HepG2 (cell line): ENCODE data around the gene ALKBH4. TPM values are rescaled to one million over a fixed set of nuclear protein-coding genes. Genes with fewer than 3 reads are reported as not detected.

ENCODE experiments used
- ARNT ChIP-seq: fragments of 450-650 bp; IDR thresholded peaks from 2 replicates; pipeline ENCODE4 v1.6.1; 2017
- DNMT1 ChIP-seq: sonication (generic); formaldehyde crosslinking; IDR thresholded peaks from 2 replicates; pipeline ENCODE4 v1.5.1; 2020; ENCODE audit warnings: mild to moderate bottlenecking, missing genetic modification reagents
- FOXK1 ChIP-seq: sonication (generic); formaldehyde crosslinking; IDR thresholded peaks from 2 replicates; pipeline ENCODE4 v1.4.0; 2020; ENCODE audit warnings: low read depth, missing genetic modification reagents, borderline replicate concordance
- GABPB1 ChIP-seq: IDR thresholded peaks from 2 replicates; pipeline ENCODE4 v1.6.1; 2016; ENCODE audit warnings: mild to moderate bottlenecking, missing genetic modification reagents, moderate library complexity, missing compliant biosample characterization
- HCFC1 ChIP-seq: fragments of 150-350 bp; IDR thresholded peaks from 2 replicates; pipeline ENCODE4 v1.6.1; 2014; ENCODE audit warnings: low read depth, low read length
- HDAC1 ChIP-seq: sonication (generic); formaldehyde crosslinking; IDR thresholded peaks from 2 replicates; pipeline ENCODE4 v1.5.1; 2020; ENCODE audit warnings: mild to moderate bottlenecking, missing genetic modification reagents
- HDAC2 ChIP-seq: sonication (generic); formaldehyde crosslinking; IDR thresholded peaks from 2 replicates; pipeline ENCODE4 v1.4.0; 2020; ENCODE audit warnings: missing genetic modification reagents
- KMT2A ChIP-seq: sonication (generic); formaldehyde crosslinking; IDR thresholded peaks from 2 replicates; pipeline ENCODE4 v1.4.0; 2020; ENCODE audit warnings: missing genetic modification reagents
- NR2F2 ChIP-seq: IDR thresholded peaks from 2 replicates; pipeline ENCODE4 v1.6.1; 2012; ENCODE audit warnings: low read depth, inconsistent platforms, borderline replicate concordance
- ZFP36 ChIP-seq: fragments of 150-350 bp; IDR thresholded peaks from 2 replicates; pipeline ENCODE4 v1.6.1; 2018; ENCODE audit warnings: borderline replicate concordance, low read length, low read depth; ENCODE audit not compliant: partially characterized antibody
- ZFP41 ChIP-seq: sonication (generic); formaldehyde crosslinking; IDR thresholded peaks from 2 replicates; pipeline ENCODE4 v1.4.0; 2020; ENCODE audit warnings: mild to moderate bottlenecking, missing genetic modification reagents, borderline replicate concordance
- ZKSCAN5 ChIP-seq: sonication (generic); formaldehyde crosslinking; IDR thresholded peaks from 2 replicates; pipeline ENCODE4 v1.5.1; 2020; ENCODE audit warnings: mild to moderate bottlenecking, missing genetic modification reagents
- ZNF562 ChIP-seq: sonication (generic); formaldehyde crosslinking; IDR thresholded peaks from 2 replicates; pipeline ENCODE4 v1.8.0; 2022; ENCODE audit warnings: missing genetic modification reagents, borderline replicate concordance
- ZNF598 ChIP-seq: sonication (generic); formaldehyde crosslinking; IDR thresholded peaks from 2 replicates; pipeline ENCODE4 v1.5.1; 2020; ENCODE audit warnings: mild to moderate bottlenecking, missing genetic modification reagents, borderline replicate concordance
- ZNF768 ChIP-seq: sonication (generic); formaldehyde crosslinking; IDR thresholded peaks from 2 replicates; pipeline ENCODE4 v1.4.0; 2020; ENCODE audit warnings: missing genetic modification reagents
- ZSCAN21 ChIP-seq: sonication (generic); formaldehyde crosslinking; IDR thresholded peaks from 2 replicates; pipeline ENCODE4 v1.8.0; 2022; ENCODE audit warnings: mild to moderate bottlenecking, missing genetic modification reagents, moderate library complexity, borderline replicate concordance
- polyA plus RNA-seq, 8 experiments: library from polyadenylated mRNA; depleted of rRNA in 3 of 8; stranded (reverse) in 7 of 8; unstranded in 1 of 8; fragments of >200 nt; fragmentation: Illumina TruSeq in 4 of 8; extraction: Trizol in 4 of 8; gene quantifications; 2 replicates each; pipeline versions ENCODE4 v1.2.1 to v1.2.3, GENCODE V29; 2011 to 2016; ENCODE audit warnings: low read depth in 4 of 8, missing spikeins in 1 of 8, mixed read lengths in 1 of 8; ENCODE audit not compliant: insufficient read depth in 1 of 8
- total RNA-seq, 5 experiments: library from RNA; depleted of rRNA; stranded (reverse); fragments of >200 nt; fragmentation: Illumina TruSeq; extraction: Trizol; gene quantifications; 2 replicates each; pipeline ENCODE4 v1.2.3, GENCODE V29; 2016; ENCODE audit warnings: low read depth in 1 of 5
- TF ChIP-seq, protein P1 (sequence below): sonication (generic); formaldehyde crosslinking; IDR thresholded peaks from 2 replicates; pipeline ENCODE4 v1.4.0; 2020; ENCODE audit warnings: missing genetic modification reagents, borderline replicate concordance
- TF ChIP-seq, protein P2 (sequence below): sonication (generic); formaldehyde crosslinking; IDR thresholded peaks from 2 replicates; pipeline ENCODE4 v1.5.0; 2020; ENCODE audit warnings: missing genetic modification reagents
- TF ChIP-seq, protein P3 (sequence below): IDR thresholded peaks from 2 replicates; pipeline ENCODE4 v1.6.1; 2012; ENCODE audit warnings: low read depth, low read length, improper control_type of control experiment
- TF ChIP-seq, protein P4 (sequence below): sonication (generic); formaldehyde crosslinking; IDR thresholded peaks from 2 replicates; pipeline ENCODE4 v1.4.0; 2020; ENCODE audit warnings: mild to moderate bottlenecking, missing genetic modification reagents

The ALKBH4 gene
- total and polyA plus RNA-seq, 2 of the 13 experiments (the other 11 are each of a cell fraction or from before 2014, with no cell fraction given) = 2.6 to 8.8 TPM

DNA sequence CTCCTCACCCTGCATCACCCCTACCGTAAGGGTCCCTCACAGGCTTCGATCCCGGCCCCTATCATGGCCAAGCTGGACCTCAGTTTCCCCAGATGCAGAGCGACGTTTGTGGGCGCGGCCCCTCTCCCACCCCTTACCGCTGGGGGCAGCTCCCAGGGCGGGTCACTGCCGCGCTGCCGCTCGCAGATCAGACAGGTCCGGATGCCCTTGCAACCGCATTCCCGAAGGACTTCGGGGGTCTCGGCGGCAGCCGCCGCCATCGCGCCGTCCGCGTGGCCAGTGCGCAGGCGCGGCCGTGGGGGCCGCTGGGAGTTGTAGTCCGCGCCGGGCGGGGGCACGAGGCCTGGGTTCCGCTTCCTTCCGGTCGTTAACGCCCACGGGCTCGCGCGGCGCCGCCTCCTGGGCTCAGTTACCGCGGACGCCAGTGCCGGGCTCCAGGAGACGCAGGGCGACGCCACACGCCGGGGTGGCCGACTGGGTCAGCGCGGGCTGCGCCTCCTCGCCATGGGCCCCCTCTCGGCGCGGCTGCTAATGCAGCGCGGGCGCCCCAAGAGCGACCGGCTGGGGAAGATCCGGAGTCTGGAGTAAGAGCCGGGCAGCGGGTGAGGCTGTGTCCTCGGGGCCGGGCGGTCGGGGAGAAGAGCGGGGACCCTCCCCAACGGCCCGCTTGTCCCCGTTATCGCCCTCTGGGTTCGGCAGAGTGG is at the start of gene ALKBH4, which contains the start of gene LRWD1 (continued):
- peak; percentile 96 for TF ChIP-seq GABPB1 (CRISPR knock-in tag)
- no peak for TF ChIP-seq ZNF562 (CRISPR knock-in tag)
- no peak for TF ChIP-seq ZKSCAN5 (CRISPR knock-in tag)
- no peak for TF ChIP-seq FOXK1 (CRISPR knock-in tag)
- TF ChIP-seq, protein P1, sequence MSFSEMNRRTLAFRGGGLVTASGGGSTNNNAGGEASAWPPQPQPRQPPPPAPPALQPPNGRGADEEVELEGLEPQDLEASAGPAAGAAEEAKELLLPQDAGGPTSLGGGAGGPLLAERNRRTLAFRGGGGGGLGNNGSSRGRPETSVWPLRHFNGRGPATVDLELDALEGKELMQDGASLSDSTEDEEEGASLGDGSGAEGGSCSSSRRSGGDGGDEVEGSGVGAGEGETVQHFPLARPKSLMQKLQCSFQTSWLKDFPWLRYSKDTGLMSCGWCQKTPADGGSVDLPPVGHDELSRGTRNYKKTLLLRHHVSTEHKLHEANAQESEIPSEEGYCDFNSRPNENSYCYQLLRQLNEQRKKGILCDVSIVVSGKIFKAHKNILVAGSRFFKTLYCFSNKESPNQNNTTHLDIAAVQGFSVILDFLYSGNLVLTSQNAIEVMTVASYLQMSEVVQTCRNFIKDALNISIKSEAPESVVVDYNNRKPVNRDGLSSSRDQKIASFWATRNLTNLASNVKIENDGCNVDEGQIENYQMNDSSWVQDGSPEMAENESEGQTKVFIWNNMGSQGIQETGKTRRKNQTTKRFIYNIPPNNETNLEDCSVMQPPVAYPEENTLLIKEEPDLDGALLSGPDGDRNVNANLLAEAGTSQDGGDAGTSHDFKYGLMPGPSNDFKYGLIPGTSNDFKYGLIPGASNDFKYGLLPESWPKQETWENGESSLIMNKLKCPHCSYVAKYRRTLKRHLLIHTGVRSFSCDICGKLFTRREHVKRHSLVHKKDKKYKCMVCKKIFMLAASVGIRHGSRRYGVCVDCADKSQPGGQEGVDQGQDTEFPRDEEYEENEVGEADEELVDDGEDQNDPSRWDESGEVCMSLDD (CRISPR knock-in tag) = no peak
- TF ChIP-seq, protein P2, sequence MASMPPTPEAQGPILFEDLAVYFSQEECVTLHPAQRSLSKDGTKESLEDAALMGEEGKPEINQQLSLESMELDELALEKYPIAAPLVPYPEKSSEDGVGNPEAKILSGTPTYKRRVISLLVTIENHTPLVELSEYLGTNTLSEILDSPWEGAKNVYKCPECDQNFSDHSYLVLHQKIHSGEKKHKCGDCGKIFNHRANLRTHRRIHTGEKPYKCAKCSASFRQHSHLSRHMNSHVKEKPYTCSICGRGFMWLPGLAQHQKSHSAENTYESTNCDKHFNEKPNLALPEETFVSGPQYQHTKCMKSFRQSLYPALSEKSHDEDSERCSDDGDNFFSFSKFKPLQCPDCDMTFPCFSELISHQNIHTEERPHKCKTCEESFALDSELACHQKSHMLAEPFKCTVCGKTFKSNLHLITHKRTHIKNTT = no peak
- peak; percentile 21; the same call in 1 of the 2 replicates for TF ChIP-seq ZNF768 (CRISPR knock-in tag)
- no peak; the same call in 1 of the 2 replicates for TF ChIP-seq ZFP41 (CRISPR knock-in tag)
- TF ChIP-seq, protein P3, sequence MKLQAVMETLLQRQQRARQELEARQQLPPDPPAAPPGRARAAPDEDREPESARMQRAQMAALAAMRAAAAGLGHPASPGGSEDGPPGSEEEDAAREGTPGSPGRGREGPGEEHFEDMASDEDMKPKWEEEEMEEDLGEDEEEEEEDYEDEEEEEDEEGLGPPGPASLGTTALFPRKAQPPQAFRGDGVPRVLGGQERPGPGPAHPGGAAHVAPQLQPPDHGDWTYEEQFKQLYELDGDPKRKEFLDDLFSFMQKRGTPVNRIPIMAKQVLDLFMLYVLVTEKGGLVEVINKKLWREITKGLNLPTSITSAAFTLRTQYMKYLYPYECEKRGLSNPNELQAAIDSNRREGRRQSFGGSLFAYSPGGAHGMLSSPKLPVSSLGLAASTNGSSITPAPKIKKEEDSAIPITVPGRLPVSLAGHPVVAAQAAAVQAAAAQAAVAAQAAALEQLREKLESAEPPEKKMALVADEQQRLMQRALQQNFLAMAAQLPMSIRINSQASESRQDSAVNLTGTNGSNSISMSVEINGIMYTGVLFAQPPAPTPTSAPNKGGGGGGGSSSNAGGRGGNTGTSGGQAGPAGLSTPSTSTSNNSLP = no peak
- no peak for TF ChIP-seq ARNT
- TF ChIP-seq HDAC1 (CRISPR knock-in tag) = peak; percentile 94
- TF ChIP-seq HCFC1 = peak; percentile 92
- TF ChIP-seq, protein P4, sequence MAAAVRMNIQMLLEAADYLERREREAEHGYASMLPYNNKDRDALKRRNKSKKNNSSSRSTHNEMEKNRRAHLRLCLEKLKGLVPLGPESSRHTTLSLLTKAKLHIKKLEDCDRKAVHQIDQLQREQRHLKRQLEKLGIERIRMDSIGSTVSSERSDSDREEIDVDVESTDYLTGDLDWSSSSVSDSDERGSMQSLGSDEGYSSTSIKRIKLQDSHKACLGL (CRISPR knock-in tag) = peak; percentile 62; the same call in 1 of the 2 replicates
- no peak for TF ChIP-seq ZSCAN21 (CRISPR knock-in tag)
- peak; percentile 54 for TF ChIP-seq HDAC2 (CRISPR knock-in tag)
- TF ChIP-seq NR2F2 = no peak
- no peak for TF ChIP-seq ZFP36
- TF ChIP-seq ZNF598 (CRISPR knock-in tag) = no peak
- peak; percentile 89; the same call in 1 of the 2 replicates for TF ChIP-seq DNMT1 (CRISPR knock-in tag)
- TF ChIP-seq KMT2A (CRISPR knock-in tag) = peak; percentile 66; the same call in 1 of the 2 replicates
